Type B pancreatic cell (in vitro differentiated cells): Measurements from ENCODE around the gene N4BP2. TPM values are rescaled to one million over a fixed set of nuclear protein-coding genes. Genes with fewer than 3 reads are reported as not detected.
"Not testable (repeated sequence)": the region's sequence is repeated elsewhere in the genome, so short reads cannot be mapped to it uniquely, and the experiment has no call there.

Source experiments
- DNase-seq: peaks from one replicate; pipeline ENCODE4 v3.0.0; 2021; ENCODE audit warnings: mixed read lengths; ENCODE audit not compliant: unreplicated experiment; ENCODE audit errors: extremely low spot score
- H3K27ac Mint-ChIP-seq: 2 replicates; pipeline ENCODE4 v1.8.0; 2021; ENCODE audit warnings: mild to moderate bottlenecking, mixed read lengths
- H3K27me3 Mint-ChIP-seq: 2 replicates; pipeline ENCODE4 v1.8.0; 2021; ENCODE audit warnings: mixed read lengths
- H3K36me3 Mint-ChIP-seq: 2 replicates; pipeline ENCODE4 v1.8.0; 2021; ENCODE audit warnings: mixed read lengths
- H3K4me1 Mint-ChIP-seq: one replicate; pipeline ENCODE4 v1.8.0; 2021; ENCODE audit warnings: mixed read lengths; ENCODE audit not compliant: unreplicated experiment
- H3K4me3 Mint-ChIP-seq: 2 replicates; pipeline ENCODE4 v1.8.0; 2021; ENCODE audit warnings: mild to moderate bottlenecking, mixed read lengths
- H3K9me3 Mint-ChIP-seq: 2 replicates; pipeline ENCODE4 v1.8.0; 2021; ENCODE audit warnings: mixed read lengths
- CTCF ChIP-seq: fragments of 200-600 bp; sonication (generic); conservative IDR thresholded peaks from 2 replicates; pipeline ENCODE4 v1.5.0; 2021; ENCODE audit warnings: antibody characterized with exemption, mild to moderate bottlenecking
- long read RNA-seq: library from polyadenylated mRNA; unstranded; transcript quantifications from one replicate; pipeline ENCODE4 v2.0.0, GENCODE V29; 2020
- total RNA-seq: library from RNA; stranded (reverse); gene quantifications from 2 replicates; pipeline ENCODE4 v1.2.1, GENCODE V29; 2021; ENCODE audit warnings: low replicate concordance

The N4BP2 gene
- 23.5 and 33.0 TPM in 2 replicates for total RNA-seq
- long read RNA-seq, partial matches to known transcripts, result 37 of 109 reads
- long read RNA-seq, other reads (novel, unspliced or antisense), result 72 of 109 reads

DNA sequence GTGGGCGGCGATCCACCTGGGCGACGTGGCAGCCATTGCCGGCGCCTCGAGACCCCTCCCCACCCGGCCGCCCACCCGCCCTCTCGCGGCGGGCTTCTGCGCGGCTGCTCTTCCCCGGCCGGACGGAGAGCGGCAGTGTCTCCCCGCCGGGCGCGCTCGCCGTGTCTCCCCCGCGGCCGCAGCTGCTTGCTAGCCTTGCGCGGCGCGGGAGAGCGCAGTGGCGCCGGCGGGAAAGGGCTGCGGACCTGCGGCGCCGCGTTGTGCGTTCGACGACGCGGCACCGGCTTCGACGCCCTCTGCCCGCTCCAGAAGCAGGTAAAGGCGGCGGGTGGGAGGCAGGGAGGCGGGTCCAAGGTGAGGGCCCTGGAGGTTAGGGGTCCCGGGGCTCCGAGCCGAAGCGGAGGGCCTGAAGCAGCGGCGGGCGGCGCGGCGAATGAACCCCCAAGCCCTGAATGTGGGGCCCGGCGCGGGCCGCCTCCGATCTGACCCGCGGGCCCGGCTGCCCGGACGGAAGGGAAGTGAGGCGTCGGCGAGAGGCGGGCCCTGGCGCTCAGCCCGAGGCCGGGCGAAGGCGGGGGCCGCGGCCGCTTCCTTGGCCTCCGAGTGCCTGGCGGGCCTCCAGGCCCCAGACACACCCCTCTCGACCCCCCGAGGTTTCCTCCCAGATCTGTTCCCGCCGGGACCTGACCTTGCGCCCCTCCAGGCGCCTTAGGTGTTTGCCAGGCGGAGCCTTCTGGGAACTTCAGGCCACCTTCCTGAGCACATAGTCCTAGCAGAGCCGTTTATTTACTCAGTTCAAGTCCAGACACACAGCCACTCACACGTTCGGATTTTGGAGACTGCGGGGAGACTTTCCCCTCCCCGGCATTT is at the start of gene N4BP2:
TSS of gene N4BP2 (plus strand) at position 135 of the 870 bp plus-strand sequence. CDS start 40,491 bp downstream, outside the sequence.
- Mint-ChIP-seq H3K36me3 (peaks cover 7% of the 10 kb centered on the region), H3K4me3 (peak within 1 kb of the TSS; percentile 98), H3K4me1 (peaks cover 22% of the 10 kb centered on the region), H3K9me3 (no peaks in the 10 kb centered on the region), H3K27me3 (no peaks in the 10 kb centered on the region), H3K27ac (peak within 1 kb of the TSS; percentile 98)
- DNase-seq, result peak; percentile 88
- peak; percentile 77 for TF ChIP-seq CTCF

DNA sequence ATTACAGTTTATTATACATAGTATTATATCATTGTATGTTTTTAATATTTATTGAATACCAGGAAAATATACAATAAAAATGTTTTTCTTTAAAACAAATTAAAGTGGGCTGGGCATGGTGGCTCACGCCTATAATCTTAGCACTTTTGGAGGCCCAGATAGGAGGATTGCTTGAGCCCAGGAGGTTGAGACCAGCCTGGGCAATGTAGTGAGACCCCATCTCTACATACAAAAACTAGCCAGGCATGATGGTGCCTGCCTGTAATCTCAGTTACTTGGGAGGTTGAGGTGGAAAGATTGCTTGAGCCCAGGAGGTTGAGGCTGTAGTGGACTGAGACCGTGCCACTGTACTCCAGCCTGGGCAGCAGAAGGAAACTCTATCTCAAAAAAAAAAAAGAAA is 40.6 kb upstream of the N4BP2 start:
- Mint-ChIP-seq H3K27ac (no peak overlapping the region), H3K36me3 (no peaks in the 10 kb centered on the region), H3K9me3 (no peaks in the 10 kb centered on the region), H3K4me1 (no peaks in the 10 kb centered on the region), H3K27me3 (no peaks in the 10 kb centered on the region), H3K4me3 (no peak overlapping the region)
- no peak for TF ChIP-seq CTCF
- DNase-seq, result no peak

DNA sequence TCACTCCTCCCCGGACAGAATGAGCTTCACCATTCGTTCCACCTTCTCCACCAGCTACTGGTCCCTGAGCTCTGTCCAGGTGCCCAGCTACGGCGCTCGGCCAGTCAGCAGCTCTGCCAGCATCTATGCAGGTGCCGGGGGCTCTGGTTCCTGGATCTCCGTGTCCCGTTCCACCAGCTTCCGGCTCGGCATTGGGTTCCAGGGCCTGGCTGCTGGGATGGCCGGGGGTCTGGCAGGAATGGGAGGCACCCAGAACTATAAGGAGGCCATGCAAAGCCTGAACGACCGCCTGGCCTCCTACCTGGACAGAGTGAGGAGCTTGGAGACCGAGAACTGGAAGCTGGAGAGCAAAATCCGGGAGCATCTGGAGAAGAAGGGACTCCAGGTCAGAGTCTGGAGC is 36.4 kb upstream of the N4BP2 start:
- no peaks in the 10 kb centered on the region for H3K27me3 Mint-ChIP-seq
- H3K27ac Mint-ChIP-seq, result no peak overlapping the region
- H3K4me1 Mint-ChIP-seq, result no peaks in the 10 kb centered on the region
- DNase-seq, result no peak
- no peak for TF ChIP-seq CTCF
- H3K4me3 Mint-ChIP-seq, result no peak overlapping the region
- no peaks in the 10 kb centered on the region for H3K36me3 Mint-ChIP-seq
- H3K9me3 Mint-ChIP-seq, result no peaks in the 10 kb centered on the region

- H3K4me3 Mint-ChIP-seq, H3K27me3 Mint-ChIP-seq, H3K9me3 Mint-ChIP-seq, H3K36me3 Mint-ChIP-seq, H3K27ac Mint-ChIP-seq, DNase-seq, H3K4me1 Mint-ChIP-seq: not testable (repeated sequence)
Observed at GRCh38 chr4:40021116-40021515, 35.5 kb upstream of the N4BP2 start.

- not testable (repeated sequence) for H3K36me3 Mint-ChIP-seq, H3K27ac Mint-ChIP-seq, DNase-seq, H3K27me3 Mint-ChIP-seq, H3K9me3 Mint-ChIP-seq, H3K4me3 Mint-ChIP-seq, H3K4me1 Mint-ChIP-seq
Observed at GRCh38 chr4:40024049-40024448, 32.6 kb upstream of the N4BP2 start.

GRCh38 chr4:40032785-40033184 is 23.9 kb upstream of the N4BP2 start:
- Mint-ChIP-seq H3K4me3 (no peak overlapping the region), H3K36me3 (no peaks in the 10 kb centered on the region), H3K27me3 (no peaks in the 10 kb centered on the region), H3K27ac (no peak overlapping the region), H3K4me1 (no peaks in the 10 kb centered on the region), H3K9me3 (no peaks in the 10 kb centered on the region)
- TF ChIP-seq CTCF, result no peak
- DNase-seq, result no peak
